Stimulated activated naive B cell treated with anti-CD40 and anti-IgM and Interleukin-4, amounts not matched to agents 10 μg/mL and 1 μg/mL and 100 μg/mL, for 72 hours (primary cell): ENCODE data around the gene TP53INP2.
A peak's percentile ranks its signal among the peaks of the same experiment; 100 is the strongest.
"Not testable (repeated sequence)": the region's sequence is repeated elsewhere in the genome, so short reads cannot be mapped to it uniquely, and the experiment has no call there.

Experiments used
- ATAC-seq, 2 donors: fragments of 150-1000 bp; cut with Tn5 transposase; replicated peaks; 2 replicates each; pipeline ENCODE4 v1.10.0; 2021; ENCODE audit warnings: moderate library complexity in 1 of 2
- DNase-seq: peaks from one replicate; pipeline ENCODE4 v3.0.0; 2021
- H3K27ac Mint-ChIP-seq: one replicate; pipeline ENCODE4 v1.8.0; 2022; ENCODE audit warnings: mild to moderate bottlenecking, mixed read lengths
- H3K27me3 Mint-ChIP-seq, 2 donors: one replicate each; pipeline ENCODE4 v1.8.0; 2022; ENCODE audit warnings: mixed read lengths in 2 of 2
- H3K36me3 Mint-ChIP-seq, 2 donors: one replicate each; pipeline ENCODE4 v1.8.0; 2022; ENCODE audit warnings: mixed read lengths in 2 of 2, mild to moderate bottlenecking in 1 of 2
- H3K4me1 Mint-ChIP-seq, 2 donors: one replicate each; pipeline ENCODE4 v1.8.0; 2022; ENCODE audit warnings: mixed read lengths in 2 of 2, mild to moderate bottlenecking in 1 of 2
- H3K4me3 Mint-ChIP-seq, 2 donors: one replicate each; pipeline ENCODE4 v1.8.0; 2022; ENCODE audit warnings: mild to moderate bottlenecking in 2 of 2, mixed read lengths in 2 of 2, moderate library complexity in 1 of 2
- H3K9me3 Mint-ChIP-seq, 2 donors: one replicate each; pipeline ENCODE4 v1.8.0; 2022; ENCODE audit warnings: mixed read lengths in 2 of 2, mild to moderate bottlenecking in 1 of 2

TP53INP2 gene

GRCh38 chr20:34704177-34705007 lies at the start of gene TP53INP2:
TP53INP2 (plus strand) TSS chr20:34704344; CDS start chr20:34708740, 4,396 bp downstream.
- peak within 1 kb of the TSS; percentile 84 to 90 for H3K4me3 Mint-ChIP-seq
- peaks cover 14 to 17% of the 10 kb centered on the region in 2 donors for H3K27me3 Mint-ChIP-seq
- peak within 1 kb of the TSS; percentile 95 for H3K27ac Mint-ChIP-seq
- H3K9me3 Mint-ChIP-seq: no peaks in the 10 kb centered on the region
- peaks cover 21 to 34% of the 10 kb centered on the region in 2 donors for H3K4me1 Mint-ChIP-seq
- peaks cover 0 to 4% of the 10 kb centered on the region in 2 donors for H3K36me3 Mint-ChIP-seq
- peak; percentile 61 to 66 for ATAC-seq
- peak; percentile 81 for DNase-seq

GRCh38 chr20:34658654-34659053 lies 45.5 kb upstream of the TP53INP2 start:
- not testable (repeated sequence) for H3K36me3 Mint-ChIP-seq, H3K27me3 Mint-ChIP-seq, H3K9me3 Mint-ChIP-seq, ATAC-seq, H3K4me3 Mint-ChIP-seq, DNase-seq
- peak overlapping the region; percentile 14 for H3K27ac Mint-ChIP-seq
- peaks cover 2 to 11% of the 10 kb centered on the region in 2 donors for H3K4me1 Mint-ChIP-seq

GRCh38 chr20:34661811-34662210 lies 42.3 kb upstream of the TP53INP2 start:
- H3K4me3 Mint-ChIP-seq, H3K27me3 Mint-ChIP-seq, DNase-seq, H3K9me3 Mint-ChIP-seq, H3K27ac Mint-ChIP-seq, H3K36me3 Mint-ChIP-seq: not testable (repeated sequence)
- peak; percentile 41 to 45 for ATAC-seq
- peaks cover 2 to 11% of the 10 kb centered on the region in 2 donors for H3K4me1 Mint-ChIP-seq

GRCh38 chr20:34663213-34663943 lies 40.8 kb upstream of the TP53INP2 start:
- H3K36me3 Mint-ChIP-seq: peaks cover 3 to 4% of the 10 kb centered on the region in 2 donors
- no peak overlapping the region for H3K4me3 Mint-ChIP-seq
- ATAC-seq (no peak), DNase-seq (no peak)
- no peaks in the 10 kb centered on the region for H3K9me3 Mint-ChIP-seq
- H3K4me1 Mint-ChIP-seq: peaks cover 4 to 11% of the 10 kb centered on the region in 2 donors
- no peak overlapping the region for H3K27ac Mint-ChIP-seq
- no peaks in the 10 kb centered on the region for H3K27me3 Mint-ChIP-seq

- H3K27ac Mint-ChIP-seq, H3K4me3 Mint-ChIP-seq, ATAC-seq, H3K9me3 Mint-ChIP-seq, H3K36me3 Mint-ChIP-seq, H3K27me3 Mint-ChIP-seq, DNase-seq: not testable (repeated sequence)
- peaks cover 4 to 11% of the 10 kb centered on the region in 2 donors for H3K4me1 Mint-ChIP-seq
Observed at GRCh38 chr20:34664751-34665150, 39.4 kb upstream of the TP53INP2 start.

GRCh38 chr20:34669094-34669493 lies 35.0 kb upstream of the TP53INP2 start:
- ATAC-seq (no peak), DNase-seq (no peak)
- no peaks in the 10 kb centered on the region for H3K9me3 Mint-ChIP-seq
- H3K27ac Mint-ChIP-seq: peak overlapping the region; percentile 20
- H3K27me3 Mint-ChIP-seq: no peaks in the 10 kb centered on the region
- H3K36me3 Mint-ChIP-seq: peaks cover 7 to 12% of the 10 kb centered on the region in 2 donors
- H3K4me1 Mint-ChIP-seq: peaks cover 0 to 4% of the 10 kb centered on the region in 2 donors
- H3K4me3 Mint-ChIP-seq: no peak overlapping the region

- no peaks in the 10 kb centered on the region for H3K9me3 Mint-ChIP-seq
Observed at GRCh38 chr20:34673412-34673811, 30.7 kb upstream of the TP53INP2 start.

GRCh38 chr20:34675561-34675960 lies 28.6 kb upstream of the TP53INP2 start:
- H3K9me3 Mint-ChIP-seq: no peaks in the 10 kb centered on the region
- H3K27me3 Mint-ChIP-seq: no peaks in the 10 kb centered on the region
- no peak overlapping the region for H3K27ac Mint-ChIP-seq
- H3K4me1 Mint-ChIP-seq: peaks cover 11 to 20% of the 10 kb centered on the region in 2 donors
- H3K36me3 Mint-ChIP-seq: peaks cover 4 to 5% of the 10 kb centered on the region in 2 donors
- no peak overlapping the region for H3K4me3 Mint-ChIP-seq
- ATAC-seq (no peak), DNase-seq (no peak)

More at GRCh38 chr20:34673412-34673811, 30.7 kb upstream of the TP53INP2 start:
- H3K27me3 Mint-ChIP-seq: no peaks in the 10 kb centered on the region
- peaks cover 11 to 20% of the 10 kb centered on the region in 2 donors for H3K4me1 Mint-ChIP-seq
- ATAC-seq: no peak
- DNase-seq: no peak
- no peak overlapping the region for H3K4me3 Mint-ChIP-seq
- H3K27ac Mint-ChIP-seq: no peak overlapping the region
- H3K36me3 Mint-ChIP-seq: peaks cover 6 to 8% of the 10 kb centered on the region in 2 donors

GRCh38 chr20:34675993-34676641 lies 28.0 kb upstream of the TP53INP2 start:
- Mint-ChIP-seq H3K9me3 (no peaks in the 10 kb centered on the region), H3K4me1 (peaks cover 11 to 20% of the 10 kb centered on the region in 2 donors), H3K4me3 (peak overlapping the region; percentile 88 to 99), H3K27me3 (no peaks in the 10 kb centered on the region), H3K36me3 (peaks cover 0 to 4% of the 10 kb centered on the region in 2 donors), H3K27ac (peak overlapping the region; percentile 99)
- ATAC-seq (peak in 1 of 2 donors; percentile 3), DNase-seq (no peak)

- peak; percentile 97 to 98 for ATAC-seq
- Mint-ChIP-seq H3K4me1 (peaks cover 11 to 20% of the 10 kb centered on the region in 2 donors), H3K36me3 (peaks cover 0 to 4% of the 10 kb centered on the region in 2 donors)
Observed at GRCh38 chr20:34676642-34677373, 27.3 kb upstream of the TP53INP2 start, which contains the start of gene PIGU. PIGU (minus strand) TSS chr20:34677092; CDS start chr20:34677085, 7 bp downstream.

GRCh38 chr20:34680586-34681175 lies 23.5 kb upstream of the TP53INP2 start:
- no peak for ATAC-seq
- no peaks in the 10 kb centered on the region for H3K27me3 Mint-ChIP-seq
- no peaks in the 10 kb centered on the region for H3K36me3 Mint-ChIP-seq
- no peaks in the 10 kb centered on the region for H3K9me3 Mint-ChIP-seq
- DNase-seq: no peak
- H3K4me1 Mint-ChIP-seq: peaks cover 7 to 11% of the 10 kb centered on the region in 2 donors
- H3K4me3 Mint-ChIP-seq: no peak overlapping the region
- H3K27ac Mint-ChIP-seq: no peak overlapping the region

More at GRCh38 chr20:34676642-34677373, 27.3 kb upstream of the TP53INP2 start, which contains the start of gene PIGU:
- Mint-ChIP-seq H3K4me3 (peak within 1 kb of the TSS; percentile 88 to 99), H3K27me3 (no peaks in the 10 kb centered on the region), H3K27ac (peak within 1 kb of the TSS; percentile 99), H3K9me3 (no peaks in the 10 kb centered on the region)
- DNase-seq: peak; percentile 96

GRCh38 chr20:34683667-34684066 lies 20.5 kb upstream of the TP53INP2 start:
- no peak overlapping the region for H3K27ac Mint-ChIP-seq
- no peak overlapping the region for H3K4me3 Mint-ChIP-seq

GRCh38 chr20:34689486-34689885 lies 14.7 kb upstream of the TP53INP2 start:
- H3K4me3 Mint-ChIP-seq: no peak overlapping the region
- no peaks in the 10 kb centered on the region for H3K27me3 Mint-ChIP-seq
- H3K27ac Mint-ChIP-seq: no peak overlapping the region
- H3K4me1 Mint-ChIP-seq: no peaks in the 10 kb centered on the region
- DNase-seq (no peak), ATAC-seq (no peak)
- H3K36me3 Mint-ChIP-seq: no peaks in the 10 kb centered on the region
- H3K9me3 Mint-ChIP-seq: no peaks in the 10 kb centered on the region

More at GRCh38 chr20:34683667-34684066, 20.5 kb upstream of the TP53INP2 start:
- Mint-ChIP-seq H3K4me1 (no peaks in the 10 kb centered on the region), H3K27me3 (no peaks in the 10 kb centered on the region), H3K9me3 (no peaks in the 10 kb centered on the region), H3K36me3 (no peaks in the 10 kb centered on the region)
- no peak for ATAC-seq
- no peak for DNase-seq
